HG03139 (cell line): Measurements from ENCODE around the gene USP44.
"Not testable (repeated sequence)": the region's sequence is repeated elsewhere in the genome, so short reads cannot be mapped to it uniquely, and the experiment has no call there.

Experiments used
- ATAC-seq: cut with Tn5 transposase; IDR thresholded peaks from one replicate; pipeline ENCODE4 v1.9.1; 2021; ENCODE audit not compliant: unreplicated experiment

Gene USP44

GRCh38 chr12:95511977-95512376, 39.3 kb downstream of the USP44 start:
- ATAC-seq = no peak

GRCh38 chr12:95509300-95509699, 42.0 kb downstream of the USP44 start:
- no peak for ATAC-seq

- ATAC-seq = no peak
These were observed 44.4 kb downstream of the USP44 start for GRCh38 chr12:95506707-95507523.

- no peak for ATAC-seq
These were observed 46.2 kb downstream of the USP44 start for GRCh38 chr12:95505039-95505438.

- ATAC-seq = no peak
These were observed 47.1 kb downstream of the USP44 start for GRCh38 chr12:95504140-95504539.

GRCh38 chr12:95499772-95500171, 51.5 kb downstream of the USP44 start:
- ATAC-seq = no peak

- no peak for ATAC-seq
These were observed 52.3 kb downstream of the USP44 start for GRCh38 chr12:95498968-95499367.

- no peak for ATAC-seq
These were observed 54.2 kb downstream of the USP44 start for GRCh38 chr12:95497031-95497430.

GRCh38 chr12:95495433-95495832, 55.8 kb downstream of the USP44 start:
- no peak for ATAC-seq

- ATAC-seq = no peak
These were observed 56.4 kb downstream of the USP44 start for GRCh38 chr12:95494888-95495287.

GRCh38 chr12:95492462-95492861, 58.8 kb downstream of the USP44 start:
- ATAC-seq = no peak

GRCh38 chr12:95487024-95487423, 64.3 kb downstream of the USP44 start:
- no peak for ATAC-seq

- ATAC-seq = no peak
These were observed 66.8 kb downstream of the USP44 start for GRCh38 chr12:95484524-95484923.

GRCh38 chr12:95482564-95482963, 68.7 kb downstream of the USP44 start:
- ATAC-seq = not testable (repeated sequence)

- ATAC-seq = no peak
These were observed 69.4 kb downstream of the USP44 start for GRCh38 chr12:95481888-95482287.

GRCh38 chr12:95481072-95481471, 70.2 kb downstream of the USP44 start:
- no peak for ATAC-seq

GRCh38 chr12:95480230-95480629, 71.0 kb downstream of the USP44 start:
- ATAC-seq = no peak

- ATAC-seq = no peak
These were observed 76.7 kb downstream of the USP44 start for GRCh38 chr12:95474660-95474958.

GRCh38 chr12:95473884-95474659, 77.2 kb downstream of the USP44 start, which contains the start of gene METAP2:
Gene METAP2 (plus strand): TSS chr12:95474152. CDS start chr12:95474180, 28 bp downstream.
- ATAC-seq = peak; percentile 99

GRCh38 chr12:95473231-95473883, 77.9 kb downstream of the USP44 start:
- ATAC-seq = peak; percentile 33

GRCh38 chr12:95470300-95470699, 81.0 kb downstream of the USP44 start:
- ATAC-seq = no peak
